A549 (cell line): ENCODE measurements around the gene CHTF18. TPM values are rescaled to one million over a fixed set of nuclear protein-coding genes. Genes with fewer than 3 reads are reported as not detected.

ENCODE experiments used
- ATAC-seq, 2 experiments: fragments of 200-7000 bp in 1 of 2; fragments of >200 bp in 1 of 2; cut with Nextera tagmentation in 1 of 2; cut with Tn5 transposase in 1 of 2; 3 replicates each; pipeline versions ENCODE4 v1.8.0 to v1.9.1; 2018 to 2020; ENCODE audit warnings: mild to moderate bottlenecking in 1 of 2, moderate library complexity in 1 of 2
- CTCF ChIA-PET: fragments of 300-600 bp; sonication (Branson Sonifier 250); formaldehyde crosslinking; extraction: SDS; loops from one replicate; lab custom pipeline; 2021; ENCODE audit warnings: antibody characterized with exemption, inconsistent platforms; lab: Yijun Ruan, JAX
- POLR2A ChIA-PET: fragments of 350-600 bp; formaldehyde crosslinking; extraction: SDS; loops from one replicate; lab custom pipeline; 2021; ENCODE audit warnings: antibody characterized with exemption, inconsistent platforms; lab: Yijun Ruan, JAX
- DNase-seq, 2 experiments: peaks; one replicate each; pipeline versions ENCODE4 v3.0.0 to v3.0.0-alpha.2; 2011 to 2016; ENCODE audit warnings: low read depth in 1 of 2, low spot score in 1 of 2
- FAIRE-seq: peaks from 2 replicates; lab custom pipeline; 2011; peaks lifted over from hg19 to GRCh38; lab: Jason Lieb, UNC
- H3K27ac ChIP-seq, 2 experiments: fragments of >200 bp; sonication (Bioruptor Twin); formaldehyde crosslinking; 3 replicates each; pipeline ENCODE4 v1.5.1; 2016 to 2017
- H3K4me1 ChIP-seq: fragments of >200 bp; sonication (Bioruptor Twin); formaldehyde crosslinking; 3 replicates; pipeline ENCODE4 v1.6.1; 2016
- H3K4me2 ChIP-seq: fragments of >200 bp; sonication (Bioruptor Twin); formaldehyde crosslinking; 3 replicates; pipeline ENCODE4 v1.6.1; 2016
- H3K4me3 ChIP-seq: fragments of >200 bp; sonication (Bioruptor Twin); formaldehyde crosslinking; 3 replicates; pipeline ENCODE4 v1.5.1; 2016
- H3K9me3 ChIP-seq: fragments of >200 bp; sonication (Bioruptor Twin); formaldehyde crosslinking; 3 replicates; pipeline ENCODE4 v1.6.1; 2016
- CBX2 ChIP-seq: fragments of 200-600 bp; sonication (generic); IDR thresholded peaks from 2 replicates; pipeline ENCODE4 v1.6.1; 2016; ENCODE audit warnings: low read depth, mild to moderate bottlenecking, borderline replicate concordance
- CHD2 ChIP-seq: fragments of 150-350 bp; IDR thresholded peaks from 2 replicates; pipeline ENCODE4 v1.6.1; 2014; ENCODE audit warnings: low read length; ENCODE audit not compliant: partially characterized antibody
- CHD4 ChIP-seq: fragments of 200-600 bp; sonication (generic); IDR thresholded peaks from 2 replicates; pipeline ENCODE4 v1.6.1; 2016; ENCODE audit warnings: antibody characterized with exemption, mild to moderate bottlenecking, borderline replicate concordance
- E2F6 ChIP-seq: IDR thresholded peaks from 2 replicates; pipeline ENCODE4 v1.6.1; 2012; ENCODE audit warnings: low read depth, borderline replicate concordance
- ELK1 ChIP-seq: fragments of 150-350 bp; IDR thresholded peaks from 2 replicates; pipeline ENCODE4 v1.6.1; 2014; ENCODE audit warnings: low read depth, mild to moderate bottlenecking, low read length
- EP300 ChIP-seq, 2 experiments: fragments of >200 bp; sonication (Bioruptor Twin); formaldehyde crosslinking; IDR thresholded peaks; 2 replicates in 1 of 2; 3 replicates in 1 of 2; pipeline ENCODE4 v1.6.1; 2016 to 2017
- ESRRA ChIP-seq: fragments of 150-350 bp; IDR thresholded peaks from 2 replicates; pipeline ENCODE4 v1.6.1; 2014; ENCODE audit warnings: mild to moderate bottlenecking, low read length, borderline replicate concordance
- FOSB ChIP-seq: fragments of 250-450 bp; sonication (Bioruptor Pico); IDR thresholded peaks from 2 replicates; pipeline ENCODE4 v1.5.0; 2020; ENCODE audit warnings: mild to moderate bottlenecking, moderate library complexity
- HEYL ChIP-seq: fragments of 250-450 bp; sonication (Bioruptor Pico); IDR thresholded peaks from 2 replicates; pipeline ENCODE4 v1.8.0; 2021; ENCODE audit warnings: mild to moderate bottlenecking, moderate library complexity
- HMGXB4 ChIP-seq: fragments of 250-450 bp; sonication (Bioruptor Pico); IDR thresholded peaks from 2 replicates; pipeline ENCODE4 v1.5.0; 2021; ENCODE audit warnings: mild to moderate bottlenecking, moderate library complexity, borderline replicate concordance
- JUN ChIP-seq, 2 experiments: fragments of >200 bp; sonication (Bioruptor Twin); formaldehyde crosslinking; IDR thresholded peaks; 2 replicates in 1 of 2; 3 replicates in 1 of 2; pipeline ENCODE4 v1.6.1; 2016 to 2017
- JUNB ChIP-seq: fragments of >200 bp; sonication (Bioruptor Twin); formaldehyde crosslinking; IDR thresholded peaks from 2 replicates; pipeline ENCODE4 v1.6.1; 2016
- MAFK ChIP-seq: fragments of 450-650 bp; IDR thresholded peaks from 2 replicates; pipeline ENCODE4 v1.6.1; 2014; ENCODE audit not compliant: partially characterized antibody
- MAZ ChIP-seq: fragments of 150-350 bp; IDR thresholded peaks from 2 replicates; pipeline ENCODE4 v1.6.1; 2014; ENCODE audit warnings: antibody characterized with exemption, low read depth, low read length, borderline replicate concordance
- PBX3 ChIP-seq: IDR thresholded peaks from 2 replicates; pipeline ENCODE4 v1.6.1; 2012
- RAD21 ChIP-seq, 2 experiments: fragments of >200 bp in 1 of 2; sonication (Bioruptor Twin) in 1 of 2; formaldehyde crosslinking in 1 of 2; IDR thresholded peaks in 1 of 2; conservative IDR thresholded peaks in 1 of 2; 2 replicates in 1 of 2; 3 replicates in 1 of 2; pipeline ENCODE4 v1.6.1; 2012 to 2018; ENCODE audit warnings: inconsistent platforms in 1 of 2
- SREBF2 ChIP-seq: fragments of 450-650 bp; IDR thresholded peaks from 2 replicates; pipeline ENCODE4 v1.6.1; 2014; ENCODE audit warnings: mild to moderate bottlenecking, moderate library complexity
- TP53 ChIP-seq: fragments of 250-450 bp; sonication (Bioruptor Pico); IDR thresholded peaks from 2 replicates; pipeline ENCODE4 v1.5.0; 2021; ENCODE audit warnings: mild to moderate bottlenecking, moderate library complexity
- WGBS: methylation state at CpG from one replicate; pipeline ENCODE4 v1.1.6; 2017; ENCODE audit errors: missing lambda C conversion rate; 5-methylcytosine and 5-hydroxymethylcytosine counted together
- polyA plus RNA-seq, 4 experiments: library from polyadenylated mRNA; depleted of rRNA in 3 of 4; stranded (reverse); fragments of >200 nt; fragmentation: RNase III in 1 of 4; extraction: RNeasy Plus Mini Kit Qiagen cat#74134 plus additional on column Dnase treatment in 1 of 4; gene quantifications; 2 replicates in 3 of 4; 3 replicates in 1 of 4; pipeline ENCODE4 v1.2.3, GENCODE V29; 2011 to 2017
- TF ChIP-seq, protein P1 (sequence below): fragments of >200 bp; sonication (Bioruptor Twin); formaldehyde crosslinking; IDR thresholded peaks from 2 replicates; pipeline ENCODE4 v1.6.1; 2016
- TF ChIP-seq, protein P2 (sequence below): fragments of >200 bp; sonication (Bioruptor Twin); formaldehyde crosslinking; IDR thresholded peaks from 3 replicates; pipeline ENCODE4 v1.5.1; 2016

CHTF18 gene
- polyA plus RNA-seq, 2 of the 4 experiments (the other 2 are of a cell fraction) = 4.8 to 36.7 TPM

DNA sequence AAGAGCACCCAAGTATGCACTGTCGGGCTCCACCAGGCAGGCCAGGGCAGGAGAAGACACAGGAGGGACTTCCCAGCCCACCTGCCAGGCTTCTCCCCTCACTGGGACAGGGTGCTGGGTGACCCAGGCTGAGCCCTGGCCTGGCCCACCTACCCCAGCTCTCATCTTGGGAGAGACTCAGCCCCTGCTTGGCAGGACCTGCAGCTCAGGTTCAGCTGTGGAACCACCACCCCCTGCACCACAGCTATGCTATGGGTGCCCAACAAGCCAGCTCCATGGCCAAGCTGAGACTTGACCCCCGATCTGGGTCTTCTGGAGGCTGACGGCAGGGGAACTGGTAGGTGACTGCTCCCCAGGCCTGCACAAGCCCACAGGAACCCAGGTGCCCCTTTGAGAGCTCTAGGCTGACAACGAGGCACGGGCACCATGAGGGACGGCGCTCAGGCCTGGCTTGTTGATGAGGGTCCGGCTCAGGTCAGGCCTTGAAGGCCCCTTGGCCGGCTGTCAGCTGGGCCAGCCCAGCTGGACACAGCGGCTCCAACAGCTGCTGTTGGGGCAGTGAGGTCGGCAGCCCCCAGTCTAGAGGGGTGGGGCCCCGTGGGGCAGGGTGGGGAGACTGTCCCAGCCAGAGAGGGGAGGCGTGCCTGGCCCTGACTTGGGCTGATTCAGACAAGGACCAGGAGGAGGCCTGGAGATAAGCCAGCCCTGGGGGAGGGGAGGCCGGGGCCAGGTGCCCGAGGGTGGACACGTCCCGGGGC is 4.8 kb upstream of the CHTF18 start:
- no peak overlapping the region for H3K27ac ChIP-seq
- no peaks in the 10 kb centered on the region for H3K9me3 ChIP-seq
- POLR2A ChIA-PET = no interaction called here
- no peak; a peak in 1 of 6 replicates for ATAC-seq
- 79% methylated on average over 3 of the region's 17 CpGs for WGBS
- no peak for FAIRE-seq
- peaks cover 21% of the 10 kb centered on the region; the same call in 2 of the 3 replicates for H3K4me1 ChIP-seq
- CTCF ChIA-PET = interaction anchor here (4.1 to 10.1 kb wide), 5 partner anchors 17 to 71 kb away, joined by 41 to 205 read pairs (median 105); partner anchors contain the start of genes CIAO3, METRN and MSLN
- no peak for DNase-seq
- H3K4me2 ChIP-seq = no peak overlapping the region
- TF ChIP-seq PBX3 = peak; percentile 15; the same call in 1 of the 2 replicates
- TF ChIP-seq RAD21 (conservative IDR thresholded peaks at IDR 0.05 in 1 of 2, IDR thresholded peaks at IDR 0.05 in 1 of 2) = no peak
- H3K4me3 ChIP-seq = no peak overlapping the region

GRCh38 chr16:784431-784830 is 4.0 kb upstream of the CHTF18 start:
- no peak for ATAC-seq
- no peak overlapping the region for H3K27ac ChIP-seq

More at GRCh38 chr16:784431-784830, 4.0 kb upstream of the CHTF18 start:
- DNase-seq = no peak
- Histone ChIP-seq H3K4me1 (peaks cover 25% of the 10 kb centered on the region), H3K4me2 (no peak overlapping the region), H3K4me3 (no peak overlapping the region), H3K9me3 (no peaks in the 10 kb centered on the region)
- ChIA-PET POLR2A (interaction anchor here (1.1 kb wide), 1 partner anchor 64 kb away, joined by 3 read pairs; the partner anchor contains the start of gene ANTKMT), CTCF (interaction anchor here (0.8 to 10.1 kb wide), 16 partner anchors 8 to 184 kb away, joined by 3 to 205 read pairs (median 22); partner anchors contain the start of genes ANTKMT, CCDC78, CIAO3 and METRN)
- no peak for FAIRE-seq
- no peak for TF ChIP-seq ELK1
- no peak for TF ChIP-seq JUN (IDR thresholded peaks at IDR 0.05)
- TF ChIP-seq ESRRA = no peak
- no peak for TF ChIP-seq CHD2
- TF ChIP-seq, protein P1, sequence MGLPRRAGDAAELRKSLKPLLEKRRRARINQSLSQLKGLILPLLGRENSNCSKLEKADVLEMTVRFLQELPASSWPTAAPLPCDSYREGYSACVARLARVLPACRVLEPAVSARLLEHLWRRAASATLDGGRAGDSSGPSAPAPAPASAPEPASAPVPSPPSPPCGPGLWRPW = no peak
- TF ChIP-seq E2F6 = no peak
- no peak for TF ChIP-seq FOSB (CRISPR knock-in tag)
- TF ChIP-seq, protein P2, sequence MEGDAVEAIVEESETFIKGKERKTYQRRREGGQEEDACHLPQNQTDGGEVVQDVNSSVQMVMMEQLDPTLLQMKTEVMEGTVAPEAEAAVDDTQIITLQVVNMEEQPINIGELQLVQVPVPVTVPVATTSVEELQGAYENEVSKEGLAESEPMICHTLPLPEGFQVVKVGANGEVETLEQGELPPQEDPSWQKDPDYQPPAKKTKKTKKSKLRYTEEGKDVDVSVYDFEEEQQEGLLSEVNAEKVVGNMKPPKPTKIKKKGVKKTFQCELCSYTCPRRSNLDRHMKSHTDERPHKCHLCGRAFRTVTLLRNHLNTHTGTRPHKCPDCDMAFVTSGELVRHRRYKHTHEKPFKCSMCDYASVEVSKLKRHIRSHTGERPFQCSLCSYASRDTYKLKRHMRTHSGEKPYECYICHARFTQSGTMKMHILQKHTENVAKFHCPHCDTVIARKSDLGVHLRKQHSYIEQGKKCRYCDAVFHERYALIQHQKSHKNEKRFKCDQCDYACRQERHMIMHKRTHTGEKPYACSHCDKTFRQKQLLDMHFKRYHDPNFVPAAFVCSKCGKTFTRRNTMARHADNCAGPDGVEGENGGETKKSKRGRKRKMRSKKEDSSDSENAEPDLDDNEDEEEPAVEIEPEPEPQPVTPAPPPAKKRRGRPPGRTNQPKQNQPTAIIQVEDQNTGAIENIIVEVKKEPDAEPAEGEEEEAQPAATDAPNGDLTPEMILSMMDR = no peak
- TF ChIP-seq SREBF2 = no peak
- TF ChIP-seq MAFK = no peak
- no peak for TF ChIP-seq CBX2
- no peak for TF ChIP-seq EP300 (IDR thresholded peaks at IDR 0.05)
- TF ChIP-seq JUNB = no peak
- no peak for TF ChIP-seq HMGXB4 (CRISPR knock-in tag)
- no peak for TF ChIP-seq MAZ
- no peak for TF ChIP-seq CHD4
- TF ChIP-seq HEYL (CRISPR knock-in tag) = no peak
- TF ChIP-seq TP53 (CRISPR knock-in tag) = no peak
- 100% methylated on average over 3 of the region's 19 CpGs for WGBS
